CD14-positive monocyte (primary cell): ENCODE data around the gene PCBP3. TPM values are rescaled to one million over a fixed set of nuclear protein-coding genes. Genes with fewer than 3 reads are reported as not detected.

ENCODE experiments used
- DNase-seq, 3 donors: peaks; one replicate each; pipeline ENCODE4 v3.0.0-alpha.2; 2011 to 2022
- H2AFZ ChIP-seq: 2 replicates; pipeline ENCODE4 v1.6.0; 2012; ENCODE audit warnings: mild to moderate bottlenecking, low read depth, low read length, inconsistent platforms; ENCODE audit not compliant: insufficient read depth, poor library complexity, severe bottlenecking
- H3K27ac ChIP-seq, 2 donors: 1 replicate in 1 of 2; 2 replicates in 1 of 2; pipeline ENCODE4 v1.5.1; 2012 to 2013; ENCODE audit warnings: low read length in 2 of 2, control low read depth in 1 of 2, inconsistent platforms in 1 of 2, low read depth in 1 of 2, mild to moderate bottlenecking in 1 of 2
- H3K27me3 ChIP-seq, 2 donors: one replicate each; pipeline versions ENCODE4 v1.6.0 to v1.6.1; 2011 to 2013; ENCODE audit warnings: low read length in 2 of 2; ENCODE audit not compliant: control insufficient read depth in 2 of 2, insufficient read depth in 2 of 2
- H3K36me3 ChIP-seq, 2 donors: replicated peaks in 1 of 2; 1 replicate in 1 of 2; 2 replicates in 1 of 2; pipeline versions ENCODE4 v1.5.1 to v1.6.1; 2012 to 2013; ENCODE audit warnings: low read length in 2 of 2, control low read depth in 1 of 2, inconsistent platforms in 1 of 2, mild to moderate bottlenecking in 1 of 2; ENCODE audit not compliant: insufficient read depth in 2 of 2, control insufficient read depth in 1 of 2
- H3K4me1 ChIP-seq, 2 donors: 1 replicate in 1 of 2; 2 replicates in 1 of 2; pipeline versions ENCODE4 v1.5.1 to v1.6.1; 2012 to 2013; ENCODE audit warnings: low read length in 2 of 2, control low read depth in 1 of 2, inconsistent platforms in 1 of 2, mild to moderate bottlenecking in 1 of 2, moderate library complexity in 1 of 2; ENCODE audit not compliant: insufficient read depth in 2 of 2, control insufficient read depth in 1 of 2
- H3K4me2 ChIP-seq: replicated peaks from 2 replicates; pipeline ENCODE3; 2012; ENCODE audit warnings: low read length, moderate library complexity, mild to moderate bottlenecking; ENCODE audit not compliant: poor library complexity, severe bottlenecking; ENCODE audit errors: extremely low read depth
- H3K4me3 ChIP-seq, 3 experiments: fragments of 200-600 bp in 1 of 3; sonication (generic) in 1 of 3; replicated peaks in 1 of 3; 1 replicate in 2 of 3; 2 replicates in 1 of 3; pipeline ENCODE4 v1.5.1; 2011 to 2013; ENCODE audit warnings: low read length in 3 of 3, mild to moderate bottlenecking in 3 of 3, control low read depth in 2 of 3, low read depth in 2 of 3, inconsistent platforms in 1 of 3, moderate library complexity in 1 of 3
- H3K79me2 ChIP-seq: 2 replicates; pipeline ENCODE4 v1.6.0; 2012; ENCODE audit warnings: mild to moderate bottlenecking, control low read depth, inconsistent platforms, low read length, moderate library complexity; ENCODE audit not compliant: insufficient read depth
- H3K9ac ChIP-seq: 2 replicates; pipeline ENCODE4 v1.6.0; 2017; ENCODE audit warnings: low read length, mild to moderate bottlenecking; ENCODE audit not compliant: insufficient read depth, poor library complexity, severe bottlenecking
- H3K9me3 ChIP-seq, 2 donors: replicated peaks in 1 of 2; 1 replicate in 1 of 2; 2 replicates in 1 of 2; pipeline versions ENCODE4 v1.5.1 to v1.6.1; 2012 to 2013; ENCODE audit warnings: low read length in 2 of 2, control low read depth in 1 of 2; ENCODE audit not compliant: control insufficient read depth in 1 of 2, insufficient read depth in 1 of 2
- H4K20me1 ChIP-seq: 2 replicates; pipeline ENCODE4 v1.6.0; 2012; ENCODE audit warnings: mild to moderate bottlenecking, low read length, control low read depth, moderate library complexity; ENCODE audit not compliant: insufficient read depth
- H3K27ac Mint-ChIP-seq, 7 donors: one replicate each; pipeline ENCODE4 v1.8.0; 2020; ENCODE audit warnings: mild to moderate bottlenecking in 7 of 7, mixed read lengths in 7 of 7, moderate library complexity in 6 of 7, inconsistent platforms in 2 of 7
- H3K27me3 Mint-ChIP-seq, 3 donors: one replicate each; pipeline ENCODE4 v1.8.0; 2021 to 2022; ENCODE audit warnings: low read depth in 3 of 3, mild to moderate bottlenecking in 3 of 3, mixed read lengths in 3 of 3, moderate library complexity in 3 of 3, inconsistent platforms in 1 of 3
- H3K36me3 Mint-ChIP-seq, 2 donors: one replicate each; pipeline ENCODE4 v1.8.0; 2020; ENCODE audit warnings: mixed read lengths in 2 of 2, inconsistent platforms in 1 of 2, mild to moderate bottlenecking in 1 of 2
- H3K4me1 Mint-ChIP-seq: one replicate; pipeline ENCODE4 v1.8.0; 2020; ENCODE audit warnings: mild to moderate bottlenecking, mixed read lengths
- H3K4me3 Mint-ChIP-seq, 2 donors: one replicate each; pipeline ENCODE4 v1.8.0; 2020; ENCODE audit warnings: mild to moderate bottlenecking in 2 of 2, mixed read lengths in 2 of 2, moderate library complexity in 1 of 2
- H3K9me3 Mint-ChIP-seq, 7 donors: one replicate each; pipeline ENCODE4 v1.8.0; 2020 to 2022; ENCODE audit warnings: mixed read lengths in 7 of 7, mild to moderate bottlenecking in 6 of 7, moderate library complexity in 6 of 7, inconsistent platforms in 2 of 7
- CTCF ChIP-seq: fragments of 200-600 bp; IDR thresholded peaks from one replicate; pipeline ENCODE4 v1.8.0; 2022; ENCODE audit warnings: antibody characterized with exemption, mild to moderate bottlenecking
- WGBS: methylation state at CpG from one replicate; pipeline ENCODE4 v1.1.5; 2013; ENCODE audit warnings: missing lambda C conversion rate; ENCODE audit not compliant: insufficient coverage; 5-methylcytosine and 5-hydroxymethylcytosine counted together
- intact Hi-C, 2 donors: fragments of 100-400 bp; cut with micrococcal nuclease; formaldehyde crosslinking; loops; one replicate each; pipeline versions ENCODE4 v1.15.0 to v1.15.1; 2023
- polyA plus RNA-seq, 3 donors: library from polyadenylated mRNA; depleted of rRNA in 1 of 3; unstranded in 2 of 3; stranded (reverse) in 1 of 3; fragments of 300-500 nt in 2 of 3; fragments of >200 nt in 1 of 3; fragmentation: Illumina TruSeq in 2 of 3; gene quantifications; 1 replicate in 2 of 3; 2 replicates in 1 of 3; pipeline ENCODE4 v1.2.3, GENCODE V29; 2012 to 2021

The PCBP3 gene
- polyA plus RNA-seq, 3 donors = 0.34 to 0.49 TPM; not detected in 1

- peaks cover 35 to 60% (median 44%) of the 10 kb centered on the region in 3 donors for H3K27me3 Mint-ChIP-seq
- no peak overlapping the region for H3K27ac Mint-ChIP-seq
- peak overlapping the region; percentile 61 for H2AFZ ChIP-seq
- peaks cover 0 to 4% (median 2%) of the 10 kb centered on the region in 7 donors for H3K9me3 Mint-ChIP-seq
- TF ChIP-seq CTCF = no peak
- H3K36me3 ChIP-seq = no peaks in the 10 kb centered on the region
- H3K4me3 Mint-ChIP-seq = no peak overlapping the region
- no peaks in the 10 kb centered on the region for H3K79me2 ChIP-seq
- no peaks in the 10 kb centered on the region for H4K20me1 ChIP-seq
- no peak overlapping the region for H3K27ac ChIP-seq
- H3K4me1 Mint-ChIP-seq = peaks cover 4% of the 10 kb centered on the region
- H3K9me3 ChIP-seq = peaks cover under 1 to 7% of the 10 kb centered on the region in 2 donors
- no peaks in the 10 kb centered on the region for H3K36me3 Mint-ChIP-seq
- no peak overlapping the region for H3K4me3 ChIP-seq
- peaks cover 16 to 71% of the 10 kb centered on the region in 2 donors for H3K27me3 ChIP-seq
- WGBS = no CpG with 5 or more reads among the region's 2 CpGs
- H3K9ac ChIP-seq = no peak overlapping the region
- H3K4me2 ChIP-seq = no peak overlapping the region
- intact Hi-C loops = no loop called here
- no peak for DNase-seq
- H3K4me1 ChIP-seq = peaks cover 13 to 14% of the 10 kb centered on the region in 2 donors
Observed at GRCh38 chr21:45980271-45980670, 336.7 kb downstream of the PCBP3 start.

- Mint-ChIP-seq H3K4me1 (peaks cover 4% of the 10 kb centered on the region), H3K4me3 (no peak overlapping the region), H3K27ac (no peak overlapping the region), H3K9me3 (peaks cover 0 to 4% (median under 1%) of the 10 kb centered on the region in 7 donors), H3K36me3 (no peaks in the 10 kb centered on the region), H3K27me3 (peaks cover 30 to 56% (median 41%) of the 10 kb centered on the region in 3 donors)
- Histone ChIP-seq H2AFZ (peak overlapping the region; percentile 61), H3K27me3 (peaks cover 15 to 68% of the 10 kb centered on the region in 2 donors), H3K27ac (no peak overlapping the region), H3K4me2 (peak overlapping the region; percentile 72), H3K79me2 (no peaks in the 10 kb centered on the region), H3K9me3 (peaks cover 0 to 7% of the 10 kb centered on the region in 2 donors), H3K9ac (no peak overlapping the region), H3K4me3 (peak overlapping the region in 1 of 3 experiments; percentile 56), H3K36me3 (no peaks in the 10 kb centered on the region), H3K4me1 (peaks cover 13% of the 10 kb centered on the region in 2 donors), H4K20me1 (no peaks in the 10 kb centered on the region)
- TF ChIP-seq CTCF = no peak
- intact Hi-C loops = no loop called here
- no peak for DNase-seq
Observed at GRCh38 chr21:45980697-45981096, 337.2 kb downstream of the PCBP3 start.
